Endodermal cell (in vitro differentiated cells): ENCODE data around the gene CARD6. TPM values are rescaled to one million over a fixed set of nuclear protein-coding genes. Genes with fewer than 3 reads are reported as not detected.

Experiments used
- DNase-seq: peaks from one replicate; pipeline ENCODE4 v3.0.0-alpha.2; 2017
- H3K27ac ChIP-seq: 2 replicates; pipeline ENCODE4 v1.5.1; 2013; ENCODE audit warnings: mild to moderate bottlenecking, low read depth, low read length, moderate library complexity
- H3K27me3 ChIP-seq: 2 replicates; pipeline ENCODE4 v1.6.1; 2013; ENCODE audit warnings: mild to moderate bottlenecking, low read length, moderate library complexity; ENCODE audit not compliant: insufficient read depth, control insufficient read depth, poor library complexity, severe bottlenecking
- H3K36me3 ChIP-seq: 2 replicates; pipeline ENCODE4 v1.7.0; 2013; ENCODE audit warnings: mild to moderate bottlenecking, low read length, moderate library complexity; ENCODE audit not compliant: control insufficient read depth, insufficient read depth
- H3K4me1 ChIP-seq: one replicate; pipeline ENCODE4 v1.7.0; 2013; ENCODE audit warnings: low read length; ENCODE audit not compliant: control insufficient read depth, insufficient read depth
- H3K4me3 ChIP-seq: 2 replicates; pipeline ENCODE4 v1.5.1; 2013; ENCODE audit warnings: mild to moderate bottlenecking, low read length, moderate library complexity
- H3K9ac ChIP-seq: 2 replicates; pipeline ENCODE4 v1.6.1; 2013; ENCODE audit warnings: mild to moderate bottlenecking, low read length, moderate library complexity; ENCODE audit not compliant: poor library complexity, severe bottlenecking; ENCODE audit errors: extremely low read depth
- H3K9me3 ChIP-seq: 2 replicates; pipeline ENCODE4 v1.6.1; 2013; ENCODE audit warnings: mild to moderate bottlenecking, low read length, moderate library complexity; ENCODE audit not compliant: control insufficient read depth
- H3K27ac Mint-ChIP-seq: 2 replicates; pipeline ENCODE4 v1.8.0; 2020; ENCODE audit warnings: mixed read lengths
- H3K27me3 Mint-ChIP-seq: 2 replicates; pipeline ENCODE4 v1.8.0; 2021; ENCODE audit warnings: mild to moderate bottlenecking, mixed read lengths; ENCODE audit not compliant: insufficient read depth
- H3K36me3 Mint-ChIP-seq: 2 replicates; pipeline ENCODE4 v1.8.0; 2020; ENCODE audit warnings: low read depth, mixed read lengths
- H3K4me1 Mint-ChIP-seq: 2 replicates; pipeline ENCODE4 v1.8.0; 2020; ENCODE audit warnings: mixed read lengths
- H3K4me3 Mint-ChIP-seq: 2 replicates; pipeline ENCODE4 v1.8.0; 2020; ENCODE audit warnings: mild to moderate bottlenecking, moderate library complexity, mixed read lengths
- H3K9me3 Mint-ChIP-seq: 2 replicates; pipeline ENCODE4 v1.8.0; 2020; ENCODE audit warnings: mild to moderate bottlenecking, mixed read lengths
- WGBS, 2 experiments: methylation state at CpG; one replicate each; pipeline versions ENCODE4 v1.1.5 to v1.1.7; 2013; ENCODE audit warnings: missing lambda C conversion rate in 2 of 2, mixed read lengths in 1 of 2; ENCODE audit not compliant: insufficient coverage in 1 of 2, insufficient read length in 1 of 2; 5-methylcytosine and 5-hydroxymethylcytosine counted together
- total RNA-seq, 2 donors: library from RNA; stranded (reverse); fragmentation: NEBNext Ultra II Directional in 1 of 2; extraction: Animal tissue kit (Norgen Biotek cat#: 25700) in 1 of 2; gene quantifications; 2 replicates in 1 of 2; 3 replicates in 1 of 2; pipeline ENCODE4 v1.2.1, GENCODE V29; 2021
- TF ChIP-seq, protein P1 (sequence below): fragments of 200-600 bp; sonication (generic); conservative IDR thresholded peaks from 2 replicates; pipeline ENCODE4 v1.5.0; 2021; ENCODE audit warnings: antibody characterized with exemption, mild to moderate bottlenecking

The CARD6 gene
- total RNA-seq, 2 donors from 2014 or later: 0.13 TPM

DNA sequence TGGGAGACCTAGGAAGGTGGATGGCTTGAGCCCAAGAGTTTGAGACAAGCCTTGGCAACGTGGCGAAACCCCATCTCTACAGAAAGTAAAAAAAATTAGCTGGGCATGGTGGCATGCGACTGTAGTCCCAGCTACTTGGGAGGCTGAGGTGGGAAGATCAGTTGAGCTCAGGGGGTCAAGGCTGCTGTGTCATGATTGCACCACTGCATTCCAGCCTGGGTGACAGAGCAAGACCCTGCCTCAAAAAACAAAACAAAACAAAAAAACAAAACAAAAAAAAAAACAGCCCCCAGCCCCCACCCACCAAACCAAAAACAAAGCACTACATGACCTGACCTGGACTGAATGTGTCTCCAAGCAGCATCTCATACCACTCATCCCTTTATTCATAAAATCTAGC is 34.8 kb downstream of the CARD6 start:
- TF ChIP-seq, protein P1, sequence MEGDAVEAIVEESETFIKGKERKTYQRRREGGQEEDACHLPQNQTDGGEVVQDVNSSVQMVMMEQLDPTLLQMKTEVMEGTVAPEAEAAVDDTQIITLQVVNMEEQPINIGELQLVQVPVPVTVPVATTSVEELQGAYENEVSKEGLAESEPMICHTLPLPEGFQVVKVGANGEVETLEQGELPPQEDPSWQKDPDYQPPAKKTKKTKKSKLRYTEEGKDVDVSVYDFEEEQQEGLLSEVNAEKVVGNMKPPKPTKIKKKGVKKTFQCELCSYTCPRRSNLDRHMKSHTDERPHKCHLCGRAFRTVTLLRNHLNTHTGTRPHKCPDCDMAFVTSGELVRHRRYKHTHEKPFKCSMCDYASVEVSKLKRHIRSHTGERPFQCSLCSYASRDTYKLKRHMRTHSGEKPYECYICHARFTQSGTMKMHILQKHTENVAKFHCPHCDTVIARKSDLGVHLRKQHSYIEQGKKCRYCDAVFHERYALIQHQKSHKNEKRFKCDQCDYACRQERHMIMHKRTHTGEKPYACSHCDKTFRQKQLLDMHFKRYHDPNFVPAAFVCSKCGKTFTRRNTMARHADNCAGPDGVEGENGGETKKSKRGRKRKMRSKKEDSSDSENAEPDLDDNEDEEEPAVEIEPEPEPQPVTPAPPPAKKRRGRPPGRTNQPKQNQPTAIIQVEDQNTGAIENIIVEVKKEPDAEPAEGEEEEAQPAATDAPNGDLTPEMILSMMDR: no peak
- no peaks in the 10 kb centered on the region for H3K4me1 Mint-ChIP-seq
- H3K4me3 Mint-ChIP-seq: no peak overlapping the region
- no peaks in the 10 kb centered on the region for H3K36me3 Mint-ChIP-seq
- H3K36me3 ChIP-seq: no peaks in the 10 kb centered on the region
- 60 to 89% methylated on average over 1 to 3 of the region's 3 CpGs for WGBS, 2 experiments
- H3K4me3 ChIP-seq: no peak overlapping the region
- H3K27ac Mint-ChIP-seq: no peak overlapping the region
- no peaks in the 10 kb centered on the region for H3K27me3 Mint-ChIP-seq
- DNase-seq: peak; percentile 12
- H3K27me3 ChIP-seq: no peaks in the 10 kb centered on the region
- H3K9me3 Mint-ChIP-seq: peaks cover 27% of the 10 kb centered on the region
- H3K9ac ChIP-seq: no peak overlapping the region
- no peaks in the 10 kb centered on the region for H3K4me1 ChIP-seq
- no peak overlapping the region for H3K27ac ChIP-seq
- H3K9me3 ChIP-seq: peaks cover 20% of the 10 kb centered on the region

DNA sequence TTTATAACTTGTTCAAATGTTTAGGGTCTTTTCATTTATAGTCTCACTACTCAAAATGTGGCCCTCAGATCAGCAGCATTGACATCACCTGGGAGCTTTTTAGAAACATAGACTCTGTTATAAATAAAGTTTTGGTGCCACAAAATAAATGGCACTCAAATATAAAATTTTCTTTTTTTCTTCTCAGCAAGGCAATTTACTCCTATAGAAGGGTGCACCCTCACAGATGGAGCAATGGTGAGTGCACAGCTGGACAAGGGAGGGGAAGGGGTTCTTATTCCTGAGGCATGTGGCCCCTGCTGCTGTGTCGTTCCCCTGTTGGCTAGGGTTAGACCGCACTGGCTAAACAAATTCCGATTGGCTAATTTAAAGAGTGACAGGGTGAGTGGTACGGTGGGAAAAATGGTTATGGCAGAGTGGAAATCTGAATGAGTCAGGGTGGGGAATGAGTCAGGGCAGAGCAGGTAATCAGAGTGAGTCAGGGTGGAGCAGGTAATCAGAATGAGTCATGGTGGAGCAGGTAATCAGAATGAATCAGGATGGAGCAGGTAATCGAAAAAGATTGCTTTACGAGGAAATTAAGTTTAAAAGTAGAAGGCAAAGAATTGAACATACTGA is 36.3 kb downstream of the CARD6 start:
- peaks cover 8% of the 10 kb centered on the region for H3K36me3 Mint-ChIP-seq
- Histone ChIP-seq H3K27ac (no peak overlapping the region), H3K9ac (no peak overlapping the region), H3K27me3 (no peaks in the 10 kb centered on the region), H3K4me3 (no peak overlapping the region), H3K36me3 (no peaks in the 10 kb centered on the region), H3K4me1 (no peaks in the 10 kb centered on the region), H3K9me3 (peaks cover 26% of the 10 kb centered on the region)
- DNase-seq: peak; percentile 19
- TF ChIP-seq, protein P1: no peak
- peaks cover 2% of the 10 kb centered on the region for H3K27me3 Mint-ChIP-seq
- no peaks in the 10 kb centered on the region for H3K4me1 Mint-ChIP-seq
- no peak overlapping the region for H3K27ac Mint-ChIP-seq
- peaks cover 27% of the 10 kb centered on the region for H3K9me3 Mint-ChIP-seq
- no peak overlapping the region for H3K4me3 Mint-ChIP-seq
- WGBS, 2 experiments: 90 to 100% methylated on average over 1 to 6 of the region's 6 CpGs

DNA sequence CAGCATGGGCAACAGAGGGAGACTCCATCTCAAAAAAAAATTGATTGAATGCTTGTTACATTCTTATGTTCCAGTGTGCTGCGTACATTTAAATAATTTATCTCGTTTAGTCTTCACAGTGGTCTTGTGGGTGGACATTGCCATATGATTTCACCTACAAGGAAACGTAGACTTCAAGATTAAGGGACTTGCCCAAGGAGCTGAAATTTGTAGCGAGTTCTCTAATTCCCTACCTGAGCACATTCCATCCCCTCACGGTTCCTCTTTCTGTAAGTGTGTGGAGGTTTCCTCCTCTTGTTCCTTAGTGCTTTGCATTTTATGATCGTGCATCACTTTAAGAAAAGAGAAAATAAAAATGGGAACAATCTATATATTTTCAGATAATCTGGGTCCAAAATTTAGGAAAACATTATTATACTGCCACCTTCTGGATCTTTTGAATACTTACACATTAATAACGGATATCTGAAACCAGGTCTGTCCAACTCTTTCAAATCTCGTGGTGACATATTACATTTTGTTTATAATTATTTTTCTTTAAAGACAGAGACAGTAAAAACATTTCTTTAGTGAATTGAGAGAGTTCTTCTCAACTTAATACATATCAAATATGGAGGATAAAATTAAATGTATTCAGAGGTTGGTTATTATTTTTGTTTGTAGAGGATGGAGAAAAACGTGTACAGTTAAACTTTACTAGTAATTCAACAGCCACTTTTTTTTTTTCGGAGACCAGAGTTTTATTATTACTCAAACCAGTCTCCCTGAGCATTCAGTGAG is 38.2 kb downstream of the CARD6 start:
- Mint-ChIP-seq H3K4me1 (no peaks in the 10 kb centered on the region), H3K27ac (no peak overlapping the region), H3K36me3 (peaks cover 9% of the 10 kb centered on the region), H3K27me3 (peaks cover 2% of the 10 kb centered on the region), H3K9me3 (peaks cover 35% of the 10 kb centered on the region), H3K4me3 (no peak overlapping the region)
- peak; percentile 28 for DNase-seq
- H3K9me3 ChIP-seq: peaks cover 37% of the 10 kb centered on the region
- H3K36me3 ChIP-seq: no peaks in the 10 kb centered on the region
- WGBS, 2 experiments: 54 to 75% methylated on average over 3 to 9 of the region's 10 CpGs
- TF ChIP-seq, protein P1: peak; percentile 84
- H3K9ac ChIP-seq: no peak overlapping the region
- H3K27me3 ChIP-seq: no peaks in the 10 kb centered on the region
- no peaks in the 10 kb centered on the region for H3K4me1 ChIP-seq
- H3K4me3 ChIP-seq: no peak overlapping the region
- no peak overlapping the region for H3K27ac ChIP-seq
